SK-N-SH (cell line): ENCODE data around the gene MRPS34. TPM values are rescaled to one million over a fixed set of nuclear protein-coding genes. Genes with fewer than 3 reads are reported as not detected.

Source experiments
- CTCF ChIA-PET: fragments of 300-600, 350-600 bp; formaldehyde crosslinking; extraction: SDS; loops from one replicate; lab custom pipeline; 2021; lab: Yijun Ruan, JAX
- POLR2A ChIA-PET: fragments of 350-600 bp; sonication (Branson Sonifier 250); formaldehyde crosslinking; extraction: SDS; loops from one replicate; lab custom pipeline; 2020; ENCODE audit warnings: antibody characterized with exemption, inconsistent platforms; lab: Yijun Ruan, JAX
- DNase-seq: peaks from one replicate; pipeline ENCODE4 v3.0.0; 2012
- H2AFZ ChIP-seq: fragments of 200-600 bp; sonication (generic); 2 replicates; pipeline ENCODE4 v1.8.1; 2016; ENCODE audit warnings: antibody characterized with exemption, mild to moderate bottlenecking, low read depth
- H3F3A ChIP-seq: fragments of 200-600 bp; sonication (generic); replicated peaks from 2 replicates; pipeline ENCODE3; 2016; ENCODE audit warnings: antibody characterized with exemption, mild to moderate bottlenecking; ENCODE audit not compliant: insufficient read depth
- H3K27ac ChIP-seq, 2 experiments: fragments of 200-500 bp in 1 of 2; fragments of 200-600 bp in 1 of 2; sonication (Bioruptor generic) in 1 of 2; sonication (generic), shearing (Covaris generic) in 1 of 2; 2 replicates each; pipeline versions ENCODE4 v1.5.1 to v1.6.1; 2014 to 2016; ENCODE audit warnings: low read depth in 2 of 2, inconsistent platforms in 1 of 2, low read length in 1 of 2, mild to moderate bottlenecking in 1 of 2, mixed read lengths in 1 of 2
- H3K27me3 ChIP-seq: fragments of 200-600 bp; sonication (generic), shearing (Covaris generic); 2 replicates; pipeline ENCODE4 v1.6.1; 2016; ENCODE audit warnings: mixed run types; ENCODE audit not compliant: insufficient read depth
- H3K36me3 ChIP-seq, 2 experiments: fragments of 200-500 bp in 1 of 2; fragments of 200-600 bp in 1 of 2; sonication (Bioruptor generic) in 1 of 2; sonication (generic) in 1 of 2; replicated peaks in 1 of 2; 2 replicates each; pipeline versions ENCODE3 to v1.5.1; 2014 to 2016; ENCODE audit warnings: low read length in 1 of 2, mild to moderate bottlenecking in 1 of 2; ENCODE audit not compliant: insufficient read depth in 2 of 2, control insufficient read depth in 1 of 2
- H3K4me1 ChIP-seq, 2 experiments: fragments of 200-500 bp in 1 of 2; fragments of 200-600 bp in 1 of 2; sonication (Bioruptor generic) in 1 of 2; sonication (generic), shearing (Covaris generic) in 1 of 2; 2 replicates each; pipeline versions ENCODE4 v1.5.1 to v1.6.1; 2014 to 2016; ENCODE audit warnings: low read depth in 1 of 2, low read length in 1 of 2, mixed run types in 1 of 2; ENCODE audit not compliant: insufficient read depth in 2 of 2, control insufficient read depth in 1 of 2
- H3K4me2 ChIP-seq: fragments of 200-600 bp; sonication (generic), shearing (Covaris generic); 2 replicates; pipeline ENCODE4 v1.6.1; 2017; ENCODE audit warnings: mixed run types
- H3K4me3 ChIP-seq, 2 experiments: fragments of 200-500 bp in 1 of 2; fragments of 200-600 bp in 1 of 2; sonication (Bioruptor generic) in 1 of 2; sonication (generic), shearing (Covaris generic) in 1 of 2; 2 replicates each; pipeline versions ENCODE4 v1.5.1 to v1.8.1; 2014 to 2016; ENCODE audit warnings: low read depth in 2 of 2, inconsistent platforms in 1 of 2, low read length in 1 of 2, mild to moderate bottlenecking in 1 of 2, mixed read lengths in 1 of 2, moderate library complexity in 1 of 2
- H3K79me2 ChIP-seq: fragments of 200-600 bp; sonication (generic); 2 replicates; pipeline ENCODE4 v1.8.1; 2017; ENCODE audit warnings: mild to moderate bottlenecking; ENCODE audit not compliant: insufficient read depth
- H3K9ac ChIP-seq: fragments of 200-600 bp; sonication (generic); 2 replicates; pipeline ENCODE4 v1.6.1; 2017; ENCODE audit warnings: mixed run types
- H3K9me2 ChIP-seq: fragments of 200-600 bp; sonication (generic); 2 replicates; pipeline ENCODE4 v1.6.1; 2017; ENCODE audit warnings: mixed run types
- H3K9me3 ChIP-seq: fragments of 200-600 bp; sonication (generic); 2 replicates; pipeline ENCODE4 v1.6.1; 2017; ENCODE audit warnings: mixed run types, mild to moderate bottlenecking, moderate library complexity
- H4K20me1 ChIP-seq: fragments of 200-600 bp; sonication (generic); 2 replicates; pipeline ENCODE4 v1.6.1; 2017; ENCODE audit warnings: mild to moderate bottlenecking, mixed run types; ENCODE audit not compliant: insufficient read depth
- CHD2 ChIP-seq: fragments of 150-350 bp; IDR thresholded peaks from 2 replicates; pipeline ENCODE4 v1.6.1; 2018; ENCODE audit warnings: low read length; ENCODE audit not compliant: partially characterized antibody
- CTCF ChIP-seq: fragments of 200-600 bp; sonication (generic); IDR thresholded peaks from 2 replicates; pipeline ENCODE4 v1.6.1; 2017; ENCODE audit warnings: antibody characterized with exemption, mild to moderate bottlenecking, moderate library complexity
- ELF1 ChIP-seq: IDR thresholded peaks from 2 replicates; pipeline ENCODE4 v1.4.0; 2012
- EZH2phosphoT487 ChIP-seq: fragments of 200-600 bp; sonication (generic); IDR thresholded peaks from 2 replicates; pipeline ENCODE4 v1.6.1; 2017; ENCODE audit warnings: low read depth, mixed run types, mild to moderate bottlenecking, antibody characterized with exemption, moderate library complexity, borderline replicate concordance
- FOXJ3 ChIP-seq: sonication (generic); formaldehyde crosslinking; IDR thresholded peaks from 2 replicates; pipeline ENCODE4 v1.5.1; 2020; ENCODE audit warnings: mild to moderate bottlenecking, missing genetic modification reagents
- GABPA ChIP-seq: IDR thresholded peaks from 2 replicates; pipeline ENCODE4 v1.4.0; 2012; ENCODE audit warnings: low read depth, mild to moderate bottlenecking
- GATA2 ChIP-seq: sonication (generic); formaldehyde crosslinking; IDR thresholded peaks from 2 replicates; pipeline ENCODE4 v1.5.0; 2020; ENCODE audit warnings: mild to moderate bottlenecking, missing genetic modification reagents
- JUND ChIP-seq: IDR thresholded peaks from 2 replicates; pipeline ENCODE4 v1.4.0; 2012
- MEF2A ChIP-seq: IDR thresholded peaks from 2 replicates; pipeline ENCODE4 v1.4.0; 2012; ENCODE audit warnings: low read depth, borderline replicate concordance
- MXI1 ChIP-seq: IDR thresholded peaks from 2 replicates; pipeline ENCODE4 v1.6.1; 2012; ENCODE audit warnings: mild to moderate bottlenecking, low read depth, low read length, improper control_type of control experiment
- NRF1 ChIP-seq: IDR thresholded peaks from 2 replicates; pipeline ENCODE4 v1.6.1; 2012; ENCODE audit warnings: low read depth, mild to moderate bottlenecking, low read length
- RFX5 ChIP-seq: IDR thresholded peaks from 2 replicates; pipeline ENCODE4 v1.6.1; 2012; ENCODE audit warnings: mild to moderate bottlenecking, improper control_type of control experiment, low read length
- SMC3 ChIP-seq: IDR thresholded peaks from 2 replicates; pipeline ENCODE4 v1.6.1; 2012; ENCODE audit warnings: low read depth, low read length, improper control_type of control experiment
- TAF1 ChIP-seq: IDR thresholded peaks from 2 replicates; pipeline ENCODE4 v1.6.1; 2012; ENCODE audit warnings: low read depth, mild to moderate bottlenecking, low read length, moderate library complexity, borderline replicate concordance
- TCF12 ChIP-seq: IDR thresholded peaks from 2 replicates; pipeline ENCODE4 v1.4.0; 2012
- TEAD4 ChIP-seq: IDR thresholded peaks from 2 replicates; pipeline ENCODE4 v1.4.0; 2012; ENCODE audit warnings: mild to moderate bottlenecking, borderline replicate concordance; ENCODE audit not compliant: insufficient read depth
- USF1 ChIP-seq: IDR thresholded peaks from 2 replicates; pipeline ENCODE4 v1.4.0; 2012; ENCODE audit warnings: low read depth, borderline replicate concordance
- USF2 ChIP-seq: fragments of 150-350 bp; IDR thresholded peaks from 2 replicates; pipeline ENCODE4 v1.6.1; 2017; ENCODE audit warnings: antibody characterized with exemption, low read length, low read depth, borderline replicate concordance
- WGBS: methylation state at CpG from one replicate; pipeline ENCODE4 v1.1.6; 2017; ENCODE audit warnings: low lambda C conversion rate; 5-methylcytosine and 5-hydroxymethylcytosine counted together
- polyA plus RNA-seq, 3 experiments: library from polyadenylated mRNA; depleted of rRNA; stranded (reverse); fragments of >200 nt; gene quantifications; 2 replicates each; pipeline ENCODE4 v1.2.3, GENCODE V29; 2012
- TF ChIP-seq, protein P1 (sequence below): IDR thresholded peaks from 2 replicates; pipeline ENCODE4; 2012

MRPS34 gene
- polyA plus RNA-seq, 1 of the 3 experiments (the other 2 are of a cell fraction) = 156 TPM

DNA sequence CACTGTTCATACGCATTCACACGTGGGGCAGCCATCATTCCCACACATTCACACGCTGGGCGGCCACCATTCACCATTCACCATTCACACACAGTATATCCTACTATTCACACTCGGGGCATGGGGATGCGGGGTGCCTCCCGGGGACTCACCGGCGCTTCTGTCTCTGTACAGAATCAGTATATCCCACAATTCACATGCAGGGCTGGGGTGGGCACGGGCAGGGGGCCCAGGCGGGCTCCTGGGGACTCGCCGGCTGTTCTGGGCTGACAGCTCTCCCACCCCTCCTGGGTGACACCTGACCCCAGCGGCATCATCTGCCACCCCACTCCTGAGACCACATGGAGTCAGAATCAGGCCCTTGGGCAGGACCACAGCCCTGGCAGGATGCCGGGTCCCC is 11.2 kb downstream of the MRPS34 start:
- H3K36me3 ChIP-seq = peaks cover 0 to 63% of the 10 kb centered on the region in 2 experiments
- TF ChIP-seq TEAD4 = no peak
- no peak for TF ChIP-seq GATA2 (CRISPR knock-in tag)
- TF ChIP-seq CTCF = no peak
- H3K9ac ChIP-seq = no peak overlapping the region
- H2AFZ ChIP-seq = no peak overlapping the region
- no peaks in the 10 kb centered on the region for H3F3A ChIP-seq
- no peak overlapping the region for H3K4me2 ChIP-seq
- no peak overlapping the region for H3K4me3 ChIP-seq
- H3K79me2 ChIP-seq = no peaks in the 10 kb centered on the region
- no peaks in the 10 kb centered on the region for H4K20me1 ChIP-seq
- no peaks in the 10 kb centered on the region for H3K4me1 ChIP-seq
- ChIA-PET POLR2A (no interaction called here), CTCF (no interaction called here)
- H3K9me3 ChIP-seq = no peaks in the 10 kb centered on the region
- H3K9me2 ChIP-seq = no peaks in the 10 kb centered on the region
- no peak for DNase-seq
- H3K27ac ChIP-seq = no peak overlapping the region
- 91% methylated on average over 13 of the region's 15 CpGs for WGBS
- no peaks in the 10 kb centered on the region for H3K27me3 ChIP-seq

DNA sequence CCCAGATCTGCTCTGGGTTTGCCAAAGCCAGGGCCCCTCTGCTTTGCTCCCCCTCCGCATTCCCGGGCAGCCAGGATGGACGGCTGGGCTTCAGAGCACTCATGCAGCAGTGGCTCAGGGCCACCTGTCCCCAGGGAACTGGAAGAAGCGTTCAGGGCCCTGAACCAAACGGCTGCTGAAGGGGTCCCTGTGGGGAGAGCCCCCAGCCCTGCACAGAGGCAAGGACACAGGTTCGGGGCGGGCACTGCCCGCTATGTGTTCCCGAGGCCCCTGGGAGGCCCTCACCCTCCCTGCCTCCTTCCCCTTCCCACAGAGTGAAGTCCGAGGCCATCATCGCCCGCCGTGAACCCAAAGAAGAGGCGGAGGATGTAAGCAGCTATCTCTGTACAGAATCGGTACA is 12.0 kb downstream of the MRPS34 start:
- no peaks in the 10 kb centered on the region for H3K4me1 ChIP-seq
- ChIA-PET CTCF (interaction anchor here (0.9 to 1.0 kb wide), 2 partner anchors 13 to 35 kb away, joined by 3 read pairs; no protein-coding TSS in a partner anchor), POLR2A (no interaction called here)
- no peak overlapping the region for H3K9ac ChIP-seq
- DNase-seq = no peak
- H3K36me3 ChIP-seq = peaks cover 0 to 58% of the 10 kb centered on the region in 2 experiments
- no peak overlapping the region for H3K4me2 ChIP-seq
- no peaks in the 10 kb centered on the region for H3K79me2 ChIP-seq
- WGBS = 88% methylated on average over 9 of the region's 15 CpGs
- no peaks in the 10 kb centered on the region for H3F3A ChIP-seq
- no peak for TF ChIP-seq GABPA
- TF ChIP-seq, protein P1, sequence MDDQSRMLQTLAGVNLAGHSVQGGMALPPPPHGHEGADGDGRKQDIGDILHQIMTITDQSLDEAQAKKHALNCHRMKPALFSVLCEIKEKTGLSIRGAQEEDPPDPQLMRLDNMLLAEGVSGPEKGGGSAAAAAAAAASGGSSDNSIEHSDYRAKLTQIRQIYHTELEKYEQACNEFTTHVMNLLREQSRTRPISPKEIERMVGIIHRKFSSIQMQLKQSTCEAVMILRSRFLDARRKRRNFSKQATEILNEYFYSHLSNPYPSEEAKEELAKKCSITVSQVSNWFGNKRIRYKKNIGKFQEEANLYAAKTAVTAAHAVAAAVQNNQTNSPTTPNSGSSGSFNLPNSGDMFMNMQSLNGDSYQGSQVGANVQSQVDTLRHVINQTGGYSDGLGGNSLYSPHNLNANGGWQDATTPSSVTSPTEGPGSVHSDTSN = no peak
- TF ChIP-seq TAF1 = no peak
- TF ChIP-seq NRF1 = no peak
- TF ChIP-seq MXI1 = no peak
- no peak for TF ChIP-seq CHD2
- no peak for TF ChIP-seq SMC3
- TF ChIP-seq USF1 = no peak
- no peak for TF ChIP-seq USF2
- TF ChIP-seq ELF1 = no peak
- no peak for TF ChIP-seq JUND
- TF ChIP-seq FOXJ3 = no peak
- no peak for TF ChIP-seq TCF12
- no peak for TF ChIP-seq RFX5
- no peak for TF ChIP-seq CTCF
- no peak for TF ChIP-seq GATA2 (CRISPR knock-in tag)
- no peak for TF ChIP-seq EZH2phosphoT487
- TF ChIP-seq MEF2A = no peak
- H3K4me3 ChIP-seq = no peak overlapping the region
- no peak overlapping the region for H3K27ac ChIP-seq
- no peaks in the 10 kb centered on the region for H3K27me3 ChIP-seq
- H2AFZ ChIP-seq = no peak overlapping the region
- H3K9me3 ChIP-seq = no peaks in the 10 kb centered on the region
- no peaks in the 10 kb centered on the region for H3K9me2 ChIP-seq
- H4K20me1 ChIP-seq = no peaks in the 10 kb centered on the region
